PC-3 (cell line): ENCODE results near the gene USP32. TPM values are rescaled to one million over a fixed set of nuclear protein-coding genes. Genes with fewer than 3 reads are reported as not detected.

ENCODE experiments used
- ATAC-seq: fragments of 200-7000 bp; cut with Tn5 transposase; 2 replicates; pipeline ENCODE4 v1.9.1; 2020; ENCODE audit warnings: mild to moderate bottlenecking, moderate library complexity
- BruUV-seq: library from RNA; stranded (reverse); fragments of 400-500 nt; replicated peaks from 2 replicates; lab custom pipeline; 2021; lab: Mats Ljungman, UMichigan
- CTCF ChIA-PET: fragments of 300-600 bp; sonication (Branson Sonifier 250); formaldehyde crosslinking; loops from one replicate; lab custom pipeline; 2022; ENCODE audit warnings: antibody characterized with exemption; lab: Charles Lee
- POLR2A ChIA-PET: fragments of 300-600 bp; sonication (Branson Sonifier 250); formaldehyde crosslinking; loops from one replicate; lab custom pipeline; 2022; ENCODE audit warnings: antibody characterized with exemption; ENCODE audit not compliant: unreplicated experiment; lab: Charles Lee
- DNase-seq: peaks from one replicate; pipeline ENCODE4 v3.0.0-alpha.2; 2015
- H2AFZ ChIP-seq: fragments of 300-600 bp; sonication (generic); 2 replicates; pipeline ENCODE4 v1.6.0; 2016; ENCODE audit warnings: antibody characterized with exemption, low read length
- H3F3A ChIP-seq: fragments of 300-600 bp; sonication (generic); one replicate; pipeline ENCODE4 v1.6.0; 2017; ENCODE audit warnings: antibody characterized with exemption, low read length, control low read depth, mild to moderate bottlenecking; ENCODE audit not compliant: unreplicated experiment
- H3K27ac ChIP-seq: fragments of 300-600 bp; sonication (generic); 2 replicates; pipeline ENCODE4 v1.5.1; 2016; ENCODE audit warnings: mild to moderate bottlenecking, low read length
- H3K27me3 ChIP-seq: fragments of 300-600 bp; sonication (generic); 2 replicates; pipeline ENCODE4 v1.6.1; 2016; ENCODE audit warnings: low read length, mixed read lengths
- H3K36me3 ChIP-seq: fragments of 300-600 bp; sonication (generic); 2 replicates; pipeline ENCODE4 v1.6.1; 2016; ENCODE audit warnings: low read depth, mixed run types, low read length, mixed read lengths
- H3K4me1 ChIP-seq: fragments of 300-600 bp; sonication (generic); 2 replicates; pipeline ENCODE4 v1.5.1; 2016; ENCODE audit warnings: low read length; ENCODE audit not compliant: insufficient read depth
- H3K4me2 ChIP-seq: fragments of 300-600 bp; sonication (generic); 2 replicates; pipeline ENCODE4 v1.6.0; 2016; ENCODE audit warnings: low read length
- H3K4me3 ChIP-seq: fragments of 300-600 bp; sonication (generic); 2 replicates; pipeline ENCODE4 v1.5.1; 2016; ENCODE audit warnings: mild to moderate bottlenecking, low read length, mixed read lengths
- H3K79me2 ChIP-seq: fragments of 300-600 bp; sonication (generic); 2 replicates; pipeline ENCODE4 v1.6.1; 2017; ENCODE audit warnings: low read length, mixed read lengths
- H3K9ac ChIP-seq: fragments of 300-600 bp; sonication (generic); 2 replicates; pipeline ENCODE4 v1.6.0; 2016; ENCODE audit warnings: mild to moderate bottlenecking, low read length
- H3K9me2 ChIP-seq: fragments of 300-600 bp; sonication (generic); replicated peaks from 2 replicates; pipeline ENCODE4 v1.6.1; 2016; ENCODE audit warnings: mixed run types, low read length, mixed read lengths
- H3K9me3 ChIP-seq: fragments of 300-600 bp; sonication (generic); 2 replicates; pipeline ENCODE4 v1.6.1; 2016; ENCODE audit warnings: low read length, mixed read lengths
- H4K20me1 ChIP-seq: fragments of 300-600 bp; sonication (generic); 2 replicates; pipeline ENCODE4 v1.6.1; 2016; ENCODE audit warnings: low read length, mixed read lengths
- EZH2 ChIP-seq: fragments of 300-600 bp; sonication (generic); IDR thresholded peaks from one replicate; pipeline ENCODE4 v1.6.1; 2017; ENCODE audit warnings: antibody characterized with exemption, mild to moderate bottlenecking, low read length; ENCODE audit not compliant: unreplicated experiment
- EZH2phosphoT487 ChIP-seq: fragments of 300-600 bp; sonication (generic); IDR thresholded peaks from 2 replicates; pipeline ENCODE4 v1.6.1; 2018; ENCODE audit warnings: mild to moderate bottlenecking, antibody characterized with exemption, low read length, borderline replicate concordance
- intact Hi-C: fragments of 100-400 bp; cut with micrococcal nuclease; formaldehyde crosslinking; loops from 2 replicates; pipeline ENCODE4 v1.9.0; 2023
- total RNA-seq: library from RNA; depleted of rRNA; stranded (reverse); fragments of >200 nt; gene quantifications from 2 replicates; pipeline ENCODE4 v1.2.3, GENCODE V29; 2014
- TF ChIP-seq, protein P1 (sequence below): fragments of 300-600 bp; sonication (generic); conservative IDR thresholded peaks from 2 replicates; pipeline ENCODE4 v1.5.1; 2017; ENCODE audit warnings: antibody characterized with exemption, low read depth, mild to moderate bottlenecking, low read length

The USP32 gene
- total RNA-seq, 1 experiment from 2014 or later: 34.1 TPM

DNA sequence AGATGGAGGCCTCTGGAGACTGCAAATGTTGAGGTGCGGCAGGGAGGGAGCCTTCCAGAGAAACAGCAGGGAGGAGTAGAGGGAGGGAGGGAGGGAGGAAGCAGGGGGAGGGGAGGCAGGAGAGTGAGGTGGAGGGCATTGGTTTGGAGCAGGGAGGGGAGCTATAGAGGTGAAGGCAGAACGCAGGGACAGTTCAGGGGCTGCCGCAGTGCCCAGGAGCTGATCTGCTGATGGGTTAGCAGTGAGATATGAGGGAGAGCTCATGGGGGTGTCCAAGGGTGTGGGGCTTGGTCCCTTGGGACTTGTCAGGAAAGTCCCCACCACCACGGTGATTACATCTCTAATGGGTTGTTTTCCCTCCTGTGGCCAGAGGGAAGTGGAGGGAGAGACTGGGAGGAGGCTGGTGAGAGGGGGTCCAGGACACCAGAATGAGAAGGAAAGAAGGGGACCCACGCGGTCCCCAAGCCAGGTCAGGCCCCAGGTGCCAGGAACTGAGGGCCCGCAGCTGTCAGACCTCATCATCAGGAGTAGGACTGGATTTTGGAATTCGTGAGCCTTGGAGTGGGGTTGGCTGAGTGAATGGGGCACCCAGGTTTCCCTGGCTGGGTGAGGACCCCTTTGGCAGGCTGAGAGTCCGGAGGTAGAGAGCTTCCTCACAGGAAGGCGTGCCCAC is 231.0 kb downstream of the USP32 start:
- no TSS peak for BruUV-seq
- intact Hi-C loops: no loop called here
- Histone ChIP-seq H3K36me3 (no peaks in the 10 kb centered on the region), H3K27ac (no peak overlapping the region), H3K4me2 (no peak overlapping the region), H4K20me1 (no peaks in the 10 kb centered on the region), H3K9me3 (no peaks in the 10 kb centered on the region), H3F3A (no peaks in the 10 kb centered on the region), H3K4me3 (no peak overlapping the region), H3K9ac (no peak overlapping the region), H3K4me1 (no peaks in the 10 kb centered on the region), H3K27me3 (no peaks in the 10 kb centered on the region), H3K9me2 (no peaks in the 10 kb centered on the region), H2AFZ (no peak overlapping the region), H3K79me2 (no peaks in the 10 kb centered on the region)
- TF ChIP-seq EZH2phosphoT487 (no peak), EZH2 (no peak)
- TF ChIP-seq, protein P1, sequence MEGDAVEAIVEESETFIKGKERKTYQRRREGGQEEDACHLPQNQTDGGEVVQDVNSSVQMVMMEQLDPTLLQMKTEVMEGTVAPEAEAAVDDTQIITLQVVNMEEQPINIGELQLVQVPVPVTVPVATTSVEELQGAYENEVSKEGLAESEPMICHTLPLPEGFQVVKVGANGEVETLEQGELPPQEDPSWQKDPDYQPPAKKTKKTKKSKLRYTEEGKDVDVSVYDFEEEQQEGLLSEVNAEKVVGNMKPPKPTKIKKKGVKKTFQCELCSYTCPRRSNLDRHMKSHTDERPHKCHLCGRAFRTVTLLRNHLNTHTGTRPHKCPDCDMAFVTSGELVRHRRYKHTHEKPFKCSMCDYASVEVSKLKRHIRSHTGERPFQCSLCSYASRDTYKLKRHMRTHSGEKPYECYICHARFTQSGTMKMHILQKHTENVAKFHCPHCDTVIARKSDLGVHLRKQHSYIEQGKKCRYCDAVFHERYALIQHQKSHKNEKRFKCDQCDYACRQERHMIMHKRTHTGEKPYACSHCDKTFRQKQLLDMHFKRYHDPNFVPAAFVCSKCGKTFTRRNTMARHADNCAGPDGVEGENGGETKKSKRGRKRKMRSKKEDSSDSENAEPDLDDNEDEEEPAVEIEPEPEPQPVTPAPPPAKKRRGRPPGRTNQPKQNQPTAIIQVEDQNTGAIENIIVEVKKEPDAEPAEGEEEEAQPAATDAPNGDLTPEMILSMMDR: no peak
- ChIA-PET POLR2A (no interaction called here), CTCF (no interaction called here)
- no peak for ATAC-seq
- DNase-seq: no peak

DNA sequence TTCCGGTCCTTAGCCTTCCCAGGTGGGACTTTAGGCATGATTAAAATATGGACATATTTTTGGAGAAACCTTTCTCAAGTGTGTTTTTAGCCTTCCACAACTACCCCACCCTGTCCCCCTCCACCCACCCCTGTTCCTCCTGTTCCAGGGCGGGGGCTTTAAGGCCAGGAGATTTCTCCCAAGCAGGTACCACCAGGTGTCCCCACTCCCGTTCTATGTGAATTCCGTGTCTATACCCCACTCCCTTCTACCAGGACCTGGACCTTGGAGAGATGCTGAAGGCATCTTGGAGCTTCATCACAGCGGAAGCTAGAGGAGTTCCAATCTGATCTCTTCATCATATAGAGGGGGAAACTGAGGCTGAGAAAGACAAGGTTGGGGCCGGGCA is 232.5 kb downstream of the USP32 start:
- Histone ChIP-seq H3K27ac (no peak overlapping the region), H4K20me1 (no peaks in the 10 kb centered on the region), H3K9me2 (no peaks in the 10 kb centered on the region), H3K4me1 (0 out of 2 replicates have a peak, but pooled peaks cover 4% of the 10 kb centered on the region), H3K4me2 (no peak overlapping the region), H3K79me2 (no peaks in the 10 kb centered on the region), H3K9ac (no peak overlapping the region), H2AFZ (no peak overlapping the region), H3K36me3 (no peaks in the 10 kb centered on the region), H3K9me3 (no peaks in the 10 kb centered on the region), H3K27me3 (no peaks in the 10 kb centered on the region), H3K4me3 (no peak overlapping the region), H3F3A (no peaks in the 10 kb centered on the region)
- TF ChIP-seq, protein P1: no peak
- TF ChIP-seq EZH2phosphoT487 (no peak), EZH2 (no peak)
- no TSS peak for BruUV-seq
- CTCF ChIA-PET: no interaction called here
- intact Hi-C loops: no loop called here
- POLR2A ChIA-PET: no interaction called here
- DNase-seq (no peak), ATAC-seq (no peak)

DNA sequence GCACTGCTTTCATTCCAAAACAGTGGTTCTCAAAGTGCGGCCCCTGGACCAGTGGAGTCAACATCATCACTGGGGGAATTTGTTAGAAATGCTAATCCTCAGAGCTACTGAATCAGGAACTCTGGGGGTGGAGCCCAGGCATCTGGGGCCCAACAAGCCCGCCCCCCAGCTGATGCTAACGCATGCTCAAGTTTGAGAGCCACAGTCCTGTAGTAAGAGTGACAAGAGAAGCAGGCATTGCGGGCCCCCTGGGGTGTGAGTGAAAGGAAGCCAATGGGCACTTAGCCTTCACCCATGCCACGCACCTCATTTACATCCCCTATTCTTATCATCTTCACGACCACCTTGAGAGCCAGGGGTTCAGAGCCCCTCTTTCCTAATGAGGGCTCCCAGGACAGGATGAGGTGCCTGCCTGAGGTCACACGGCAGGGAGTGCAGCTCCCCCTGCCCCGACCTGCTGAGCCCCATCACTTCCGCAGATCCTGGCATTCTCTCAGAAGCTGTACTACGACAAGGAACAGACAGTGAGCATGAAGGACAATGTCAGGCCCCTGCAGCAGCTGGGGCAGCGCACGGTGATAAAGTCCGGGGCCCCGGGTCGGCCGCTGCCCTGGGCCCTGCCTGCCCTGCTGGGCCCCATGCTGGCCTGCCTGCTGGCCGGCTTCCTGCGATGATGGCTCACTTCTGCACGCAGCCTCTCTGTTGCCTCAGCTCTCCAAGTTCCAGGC is 233.0 kb downstream of the USP32 start:
- ChIA-PET CTCF (interaction anchor here (0.5 kb wide), 1 partner anchor 17 kb away, joined by 3 read pairs; no protein-coding TSS in a partner anchor), POLR2A (no interaction called here)
- no peaks in the 10 kb centered on the region for H3K9me3 ChIP-seq
- 0 out of 2 replicates have a peak, but pooled peaks cover 6% of the 10 kb centered on the region for H3K4me1 ChIP-seq
- BruUV-seq: no TSS peak
- ATAC-seq (no peak), DNase-seq (no peak)
- no peaks in the 10 kb centered on the region for H3K9me2 ChIP-seq
- intact Hi-C loops: no loop called here
- no peaks in the 10 kb centered on the region for H3K36me3 ChIP-seq
- H3K4me3 ChIP-seq: no peak overlapping the region
- no peak overlapping the region for H3K27ac ChIP-seq
- H3K9ac ChIP-seq: no peak overlapping the region
- H4K20me1 ChIP-seq: no peaks in the 10 kb centered on the region
- no peak overlapping the region for H3K4me2 ChIP-seq
- H2AFZ ChIP-seq: no peak overlapping the region
- no peaks in the 10 kb centered on the region for H3K27me3 ChIP-seq
- no peak for TF ChIP-seq EZH2
- TF ChIP-seq EZH2phosphoT487: no peak
- no peaks in the 10 kb centered on the region for H3F3A ChIP-seq
- H3K79me2 ChIP-seq: no peaks in the 10 kb centered on the region
